ENCODE results near the gene FBXL16. TPM values are rescaled to one million over a fixed set of nuclear protein-coding genes. Genes with fewer than 3 reads are reported as not detected.

Gene FBXL16
- total RNA-seq, 1 donor: under 0.01 TPM

DNA sequence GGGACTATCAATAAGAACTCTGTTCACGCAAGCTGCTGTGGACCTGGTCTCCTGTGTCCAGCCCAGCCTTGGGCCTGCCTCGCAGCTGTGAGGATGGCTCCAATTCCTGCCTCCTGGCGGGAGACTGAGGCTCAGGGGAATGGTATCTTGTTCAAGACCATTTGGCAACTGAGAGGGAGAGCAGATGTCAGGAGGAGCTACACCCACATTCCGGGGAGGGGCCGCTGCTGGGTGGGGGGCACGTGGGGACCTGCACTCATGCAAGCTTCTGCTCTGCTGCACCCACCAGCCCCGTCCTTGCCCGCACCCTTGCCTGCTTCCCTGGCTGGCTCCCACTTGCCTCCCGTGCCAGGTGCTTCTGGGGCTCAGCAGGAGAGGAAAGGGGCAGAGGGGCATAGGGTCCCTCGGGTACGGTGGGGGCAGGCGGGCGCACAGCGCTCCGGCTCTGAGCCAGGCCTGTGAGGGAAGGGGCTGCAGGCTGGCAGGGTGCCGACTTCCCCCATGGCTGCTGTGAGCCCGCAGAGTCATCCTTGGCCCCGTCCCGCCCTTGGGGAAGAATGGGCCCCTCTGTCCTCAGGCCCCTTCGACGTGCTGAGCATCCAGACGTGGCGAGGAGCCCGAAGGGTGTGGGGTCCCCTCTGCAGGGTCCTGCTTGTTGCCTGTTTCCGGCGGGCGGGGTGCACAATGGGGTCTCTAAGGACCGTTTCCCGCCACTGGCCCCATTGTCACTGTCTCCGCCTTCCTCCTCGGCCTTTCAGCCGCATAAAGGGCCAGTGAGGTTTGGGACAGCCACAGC, 12.0 kb upstream of the FBXL16 start:
- no peak overlapping the region for H3K4me3 ChIP-seq (ENCODE audit: low read depth, low read length)
- DNase-seq (ENCODE audit: low read depth): no peak
- no peak for TF ChIP-seq CTCF (IDR thresholded peaks at IDR 0.05; ENCODE audit: insufficient read depth, low read length)

DNA sequence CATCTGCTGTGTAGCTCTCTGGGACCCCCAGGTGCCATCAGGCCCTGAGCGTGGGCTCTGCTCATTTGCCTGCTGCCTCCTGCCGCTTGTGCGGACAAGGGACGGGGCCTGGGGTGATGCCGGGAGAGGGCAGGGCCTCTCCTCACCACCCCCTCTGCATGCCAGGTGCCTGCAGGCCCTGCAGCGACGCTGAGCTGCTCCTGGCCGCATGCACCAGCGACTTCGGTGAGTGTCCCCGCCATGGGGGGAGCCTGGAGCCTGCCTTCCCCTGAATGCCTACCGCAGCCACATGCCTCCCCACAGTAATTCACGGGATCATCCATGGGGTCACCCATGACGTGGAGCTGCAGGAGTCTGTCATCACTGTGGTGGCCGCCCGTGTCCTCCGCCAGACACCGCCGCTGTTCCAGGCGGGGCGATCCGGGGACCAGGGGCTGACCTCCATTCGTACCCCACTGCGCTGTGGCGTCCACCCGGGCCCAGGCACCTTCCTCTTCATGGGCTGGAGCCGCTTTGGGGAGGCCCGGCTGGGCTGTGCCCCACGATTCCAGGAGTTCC, 11.2 kb upstream of the FBXL16 start:
- TF ChIP-seq CTCF (IDR thresholded peaks at IDR 0.05; ENCODE audit: insufficient read depth, low read length): no peak
- DNase-seq (ENCODE audit: low read depth): no peak
- no peak overlapping the region for H3K4me3 ChIP-seq (ENCODE audit: low read depth, low read length)

GRCh38 chr16:716200-716568, 10.6 kb upstream of the FBXL16 start:
- peak; percentile 60 for DNase-seq (ENCODE audit: low read depth)
- TF ChIP-seq CTCF (IDR thresholded peaks at IDR 0.05; ENCODE audit: insufficient read depth, low read length): no peak
- H3K4me3 ChIP-seq (ENCODE audit: low read depth, low read length): peak overlapping the region; percentile 72

- H3K4me3 ChIP-seq (ENCODE audit: low read depth, low read length): peak overlapping the region; percentile 72
- DNase-seq (ENCODE audit: low read depth): no peak
- no peak for TF ChIP-seq CTCF (IDR thresholded peaks at IDR 0.05; ENCODE audit: insufficient read depth, low read length)
Observed at GRCh38 chr16:715477-716199, 10.0 kb upstream of the FBXL16 start.

- H3K4me3 ChIP-seq (ENCODE audit: low read depth, low read length): peak within 1 kb of the TSS; percentile 72
- TF ChIP-seq CTCF (IDR thresholded peaks at IDR 0.05; ENCODE audit: insufficient read depth, low read length): no peak
- peak; percentile 74 for DNase-seq (ENCODE audit: low read depth)
Observed at GRCh38 chr16:714558-715476, 9.2 kb upstream of the FBXL16 start, which contains the start of gene METRN. TSS of gene METRN (plus strand) at chr16:715118. CDS start at chr16:715290, 172 bp downstream.

DNA sequence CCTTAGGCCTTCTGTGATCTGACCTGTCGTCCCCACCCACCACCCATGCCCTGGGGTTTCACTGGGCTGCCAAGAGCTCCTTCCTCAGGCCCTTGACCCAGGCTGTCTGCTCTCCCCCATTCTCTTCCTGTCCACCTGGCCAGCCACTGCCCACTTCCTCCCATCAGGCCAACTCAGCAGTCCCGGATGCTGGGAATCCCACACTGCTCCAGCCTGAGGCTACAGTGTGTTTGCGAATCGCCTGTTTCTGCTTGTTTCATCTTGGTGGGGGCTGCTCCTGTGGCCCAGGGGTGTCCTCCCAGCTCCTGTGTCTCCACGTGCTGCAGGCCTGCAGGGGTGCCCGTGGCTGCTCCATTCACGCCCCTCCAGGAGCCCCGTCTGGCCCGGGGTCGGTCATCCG, 8.5 kb upstream of the FBXL16 start:
- TF ChIP-seq CTCF (IDR thresholded peaks at IDR 0.05; ENCODE audit: insufficient read depth, low read length): no peak
- no peak overlapping the region for H3K4me3 ChIP-seq (ENCODE audit: low read depth, low read length)
- no peak for DNase-seq (ENCODE audit: low read depth)

Measured in fibroblast of the aortic adventitia (primary cell).